ENCODE data around the gene SEC11A. TPM values are rescaled to one million over a fixed set of nuclear protein-coding genes. Genes with fewer than 3 reads are reported as not detected.
"Not testable (repeated sequence)": the region's sequence is repeated elsewhere in the genome, so short reads cannot be mapped to it uniquely, and the experiment has no call there.

SEC11A gene
- polyA plus RNA-seq, 1 donor from 2014 or later, result 117 TPM

- Mint-ChIP-seq H3K4me3 (no peak overlapping the region), H3K9me3 (no peaks in the 10 kb centered on the region), H3K27ac (no peak overlapping the region), H3K4me1 (peaks cover under 1 to 14% (median 6%) of the 10 kb centered on the region in 3 donors), H3K36me3 (peaks cover 2% of the 10 kb centered on the region), H3K27me3 (no peaks in the 10 kb centered on the region)
Measured at GRCh38 chr15:84649706-84650105, 66.2 kb downstream of the SEC11A start.

DNA sequence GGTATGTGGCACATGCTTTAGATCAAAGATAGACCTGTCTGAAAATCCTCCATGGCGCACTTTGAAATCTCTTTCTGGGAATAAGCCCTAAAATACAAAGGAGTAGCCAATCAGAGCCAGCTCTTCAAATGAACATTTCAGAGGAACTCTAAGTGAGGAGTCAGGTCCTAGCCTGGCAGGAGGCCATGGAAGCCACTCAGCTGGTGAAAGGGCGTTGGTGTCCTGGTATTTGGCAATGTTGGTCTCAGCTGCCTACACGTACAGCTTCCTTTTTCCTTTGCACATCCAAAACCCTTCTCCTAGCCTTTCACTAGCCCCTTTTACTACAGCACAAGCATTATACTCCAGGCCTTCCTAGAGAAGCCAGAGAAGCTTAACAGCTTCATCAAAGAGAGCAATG lies 67.4 kb downstream of the SEC11A start:
- H3K27me3 Mint-ChIP-seq, result no peaks in the 10 kb centered on the region
- H3K27ac Mint-ChIP-seq, result no peak overlapping the region
- peaks cover 3% of the 10 kb centered on the region for H3K36me3 Mint-ChIP-seq
- peaks cover 0 to 13% (median 5%) of the 10 kb centered on the region in 3 donors for H3K4me1 Mint-ChIP-seq
- H3K9me3 Mint-ChIP-seq, result no peaks in the 10 kb centered on the region
- H3K4me3 Mint-ChIP-seq, result no peak overlapping the region

- Mint-ChIP-seq H3K27ac (peak overlapping the region in 1 of 3 donors; percentile 76), H3K36me3 (peaks cover 3% of the 10 kb centered on the region), H3K9me3 (no peaks in the 10 kb centered on the region), H3K4me3 (peak overlapping the region in 1 of 4 donors; percentile 48), H3K4me1 (peaks cover 0 to 17% (median 5%) of the 10 kb centered on the region in 3 donors), H3K27me3 (no peaks in the 10 kb centered on the region)
Measured at GRCh38 chr15:84647726-84648125, 68.2 kb downstream of the SEC11A start.

- H3K9me3 Mint-ChIP-seq, result no peaks in the 10 kb centered on the region
- peaks cover 0 to 12% (median 5%) of the 10 kb centered on the region in 3 donors for H3K4me1 Mint-ChIP-seq
- H3K27ac Mint-ChIP-seq, result peak overlapping the region in 1 of 3 donors; percentile 19
- peaks cover 3% of the 10 kb centered on the region for H3K36me3 Mint-ChIP-seq
- no peaks in the 10 kb centered on the region for H3K27me3 Mint-ChIP-seq
- H3K4me3 Mint-ChIP-seq, result no peak overlapping the region
Measured at GRCh38 chr15:84645997-84646396, 69.9 kb downstream of the SEC11A start.

DNA sequence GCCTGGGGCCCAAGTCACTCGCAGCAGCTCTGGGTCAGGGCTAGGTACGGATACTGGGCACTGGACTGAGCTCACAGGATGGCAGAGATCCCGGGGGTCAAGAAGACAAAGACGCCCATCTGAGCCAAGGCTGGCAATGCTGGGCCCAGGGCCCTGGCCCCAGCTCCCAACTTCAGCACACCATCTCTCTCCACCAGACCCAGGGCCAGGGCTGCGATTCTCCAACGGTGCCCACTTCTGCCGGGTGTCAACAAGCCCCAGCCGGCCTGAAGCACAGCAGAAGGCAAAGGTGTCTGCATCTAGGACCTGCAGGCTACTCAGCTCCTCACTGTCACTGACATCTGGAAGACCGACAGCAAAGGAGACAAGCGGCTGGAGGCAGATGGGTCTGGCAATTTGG lies 70.4 kb downstream of the SEC11A start:
- H3K4me1 Mint-ChIP-seq, result peaks cover 0 to 12% (median 5%) of the 10 kb centered on the region in 3 donors
- H3K4me3 Mint-ChIP-seq, result no peak overlapping the region
- H3K36me3 Mint-ChIP-seq, result peaks cover 3% of the 10 kb centered on the region
- no peaks in the 10 kb centered on the region for H3K27me3 Mint-ChIP-seq
- no peaks in the 10 kb centered on the region for H3K9me3 Mint-ChIP-seq
- peak overlapping the region in 1 of 3 donors; percentile 19 for H3K27ac Mint-ChIP-seq

DNA sequence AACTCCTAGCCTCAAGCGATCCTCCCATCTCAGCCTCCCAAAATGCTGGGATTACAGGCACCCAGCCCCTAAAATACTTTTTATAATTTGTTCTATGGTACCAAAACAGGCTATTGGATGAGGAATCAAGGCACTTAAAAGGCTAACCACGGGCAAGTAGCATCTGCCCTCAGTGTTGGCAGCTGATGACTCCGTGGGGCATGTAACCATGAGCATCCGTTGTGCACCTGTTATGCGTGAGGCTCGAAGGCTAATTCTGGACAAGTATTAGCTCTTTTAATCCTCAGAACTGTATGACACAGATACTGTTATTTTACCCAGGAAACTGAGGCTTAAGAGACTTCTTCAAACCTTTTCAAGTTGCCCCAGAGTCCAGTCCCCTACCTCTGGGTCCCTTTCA lies 72.1 kb downstream of the SEC11A start:
- Mint-ChIP-seq H3K27ac (no peak overlapping the region), H3K9me3 (no peaks in the 10 kb centered on the region), H3K27me3 (no peaks in the 10 kb centered on the region), H3K4me1 (peaks cover 0 to 8% (median under 1%) of the 10 kb centered on the region in 3 donors), H3K36me3 (peaks cover 3% of the 10 kb centered on the region), H3K4me3 (no peak overlapping the region)

GRCh38 chr15:84642640-84643039 lies 73.3 kb downstream of the SEC11A start:
- H3K4me1 Mint-ChIP-seq, H3K27ac Mint-ChIP-seq, H3K27me3 Mint-ChIP-seq, H3K4me3 Mint-ChIP-seq, H3K36me3 Mint-ChIP-seq, H3K9me3 Mint-ChIP-seq: not testable (repeated sequence)

- not testable (repeated sequence) for H3K36me3 Mint-ChIP-seq, H3K27me3 Mint-ChIP-seq, H3K4me3 Mint-ChIP-seq, H3K4me1 Mint-ChIP-seq, H3K9me3 Mint-ChIP-seq
- peak overlapping the region in 1 of 3 donors; percentile 9 for H3K27ac Mint-ChIP-seq
Measured at GRCh38 chr15:84641871-84642270, 74.1 kb downstream of the SEC11A start.

GRCh38 chr15:84638103-84638502 lies 77.8 kb downstream of the SEC11A start:
- no peaks in the 10 kb centered on the region for H3K9me3 Mint-ChIP-seq
- H3K27me3 Mint-ChIP-seq, result no peaks in the 10 kb centered on the region
- H3K27ac Mint-ChIP-seq, result no peak overlapping the region
- peak overlapping the region in 1 of 4 donors; percentile 59 for H3K4me3 Mint-ChIP-seq
- peaks cover 6% of the 10 kb centered on the region for H3K36me3 Mint-ChIP-seq
- H3K4me1 Mint-ChIP-seq, result peaks cover 14 to 24% (median 14%) of the 10 kb centered on the region in 3 donors

DNA sequence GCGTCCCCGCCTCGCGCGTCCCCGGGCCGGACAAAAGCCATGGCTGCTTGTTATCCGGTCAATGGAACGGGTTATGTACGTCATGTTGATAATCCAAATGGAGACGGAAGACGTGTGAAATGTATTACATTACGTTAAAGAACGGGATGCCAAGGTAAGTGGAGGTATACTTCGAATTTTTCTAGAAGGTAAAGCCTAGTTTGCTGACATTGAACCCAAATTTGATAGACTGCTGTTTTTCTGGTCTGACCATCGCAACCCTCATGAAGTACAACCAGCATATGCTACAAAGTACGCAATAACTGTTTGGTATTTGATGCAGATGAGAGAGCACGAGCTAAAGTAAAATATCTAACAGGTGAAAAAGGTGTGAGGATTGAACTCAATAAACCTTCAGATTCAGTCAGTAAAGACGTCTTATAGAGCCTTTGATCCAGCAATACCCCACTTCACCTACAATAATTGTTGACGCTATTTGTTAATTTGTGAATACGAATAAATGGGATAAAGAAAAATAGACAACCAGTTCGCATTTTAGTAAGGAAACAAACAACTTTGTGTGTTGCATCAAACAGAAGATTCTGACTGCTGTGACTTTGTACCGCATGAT lies 81.6 kb downstream of the SEC11A start:
- H3K4me3 Mint-ChIP-seq, result peak overlapping the region; percentile 80 to 93 (median 91)
- peaks cover 6% of the 10 kb centered on the region for H3K36me3 Mint-ChIP-seq
- H3K27ac Mint-ChIP-seq, result peak overlapping the region; percentile 12 to 76 (median 24)
- H3K27me3 Mint-ChIP-seq, result no peaks in the 10 kb centered on the region
- peaks cover 23 to 37% (median 30%) of the 10 kb centered on the region in 3 donors for H3K4me1 Mint-ChIP-seq
- H3K9me3 Mint-ChIP-seq, result no peaks in the 10 kb centered on the region

DNA sequence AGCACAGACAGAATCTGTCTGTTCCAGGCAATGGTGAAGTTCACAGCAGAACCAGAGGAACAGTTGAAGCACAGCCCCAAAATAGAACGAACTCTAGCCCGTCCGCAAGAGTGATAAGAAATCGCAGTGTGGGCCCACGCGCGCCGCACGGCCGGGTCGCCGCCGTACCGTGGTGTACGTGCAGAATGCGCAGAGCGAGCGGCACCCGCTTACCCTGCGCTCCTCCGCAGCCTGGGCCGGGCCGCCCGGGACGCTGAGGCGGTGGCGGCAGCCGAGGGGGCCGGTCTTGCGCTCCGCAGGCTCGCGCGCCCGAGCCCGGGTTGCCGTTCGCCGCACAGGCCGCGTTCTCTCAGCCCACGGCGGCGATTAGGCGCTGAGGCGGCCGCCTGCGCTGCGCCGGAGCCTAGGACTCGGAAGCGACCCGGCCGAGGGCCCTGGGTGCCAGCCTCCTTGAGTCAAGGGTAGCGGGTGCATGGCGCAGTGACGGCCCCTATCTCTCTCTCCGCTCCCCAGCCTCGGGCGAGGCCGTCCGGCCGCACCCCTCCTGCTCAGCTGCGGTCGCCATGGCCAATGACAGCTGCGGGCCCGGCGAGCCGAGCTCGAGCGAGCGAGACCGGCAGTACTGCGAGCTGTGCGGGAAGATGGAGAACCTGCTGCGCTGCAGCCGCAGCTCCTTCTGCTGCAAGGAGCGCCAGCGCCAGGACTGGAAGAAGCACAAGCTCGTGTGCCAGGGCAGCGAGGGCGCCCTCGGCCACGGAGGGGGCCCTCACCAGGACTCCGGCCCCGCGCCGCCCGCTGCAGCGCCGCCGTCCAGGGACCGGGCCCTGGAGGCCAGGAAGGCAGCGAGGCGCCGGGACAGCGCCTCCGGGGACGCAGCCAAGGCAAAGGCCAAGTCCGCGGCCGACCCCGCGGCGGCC lies 82.4 kb downstream of the SEC11A start:
- H3K27me3 Mint-ChIP-seq, result no peaks in the 10 kb centered on the region
- peak overlapping the region; percentile 89 to 98 (median 94) for H3K4me3 Mint-ChIP-seq
- peaks cover 23 to 37% (median 31%) of the 10 kb centered on the region in 3 donors for H3K4me1 Mint-ChIP-seq
- H3K27ac Mint-ChIP-seq, result peak overlapping the region; percentile 88 to 97 (median 96)
- H3K9me3 Mint-ChIP-seq, result no peaks in the 10 kb centered on the region
- peaks cover 6% of the 10 kb centered on the region for H3K36me3 Mint-ChIP-seq

DNA sequence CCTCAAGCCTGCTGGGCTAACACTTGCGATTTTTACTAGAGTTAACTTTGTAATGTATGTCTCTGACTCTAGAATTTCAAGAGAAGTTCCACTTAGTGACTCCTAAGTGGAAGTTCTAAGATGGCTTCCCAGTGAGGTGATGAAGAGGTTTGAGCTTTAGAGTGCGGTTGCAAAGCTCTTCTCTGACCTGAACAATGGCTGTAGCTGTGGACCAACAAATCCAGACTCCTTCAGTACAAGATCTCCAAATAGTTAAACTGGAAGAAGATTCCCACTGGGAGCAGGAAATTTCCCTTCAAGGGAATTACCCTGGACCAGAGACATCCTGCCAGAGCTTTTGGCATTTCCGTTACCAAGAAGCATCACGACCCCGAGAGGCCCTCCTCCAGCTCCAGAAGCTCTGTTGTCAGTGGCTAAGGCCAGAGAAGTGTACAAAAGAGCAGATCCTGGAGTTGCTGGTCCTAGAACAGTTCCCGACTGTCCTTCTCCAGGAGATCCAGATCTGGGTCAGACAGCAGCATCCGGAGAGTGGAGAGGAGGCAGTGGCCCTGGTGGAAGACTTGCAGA lies 84.2 kb downstream of the SEC11A start:
- H3K4me1 Mint-ChIP-seq, result peaks cover 23 to 36% (median 31%) of the 10 kb centered on the region in 3 donors
- H3K4me3 Mint-ChIP-seq, result peak overlapping the region; percentile 89 to 97 (median 92)
- peaks cover 4% of the 10 kb centered on the region for H3K36me3 Mint-ChIP-seq
- H3K9me3 Mint-ChIP-seq, result no peaks in the 10 kb centered on the region
- no peaks in the 10 kb centered on the region for H3K27me3 Mint-ChIP-seq
- H3K27ac Mint-ChIP-seq, result peak overlapping the region; percentile 85 to 97 (median 89)

GRCh38 chr15:84629033-84629432 lies 86.9 kb downstream of the SEC11A start:
- H3K4me1 Mint-ChIP-seq, result peaks cover 11 to 22% (median 19%) of the 10 kb centered on the region in 3 donors
- peaks cover 0 to 3% (median 0%) of the 10 kb centered on the region in 3 donors for H3K9me3 Mint-ChIP-seq
- H3K27ac Mint-ChIP-seq, result peak overlapping the region in 1 of 3 donors; percentile 46
- H3K4me3 Mint-ChIP-seq, result peak overlapping the region in 2 of 4 donors; percentile 49 to 63
- peaks cover 4% of the 10 kb centered on the region for H3K36me3 Mint-ChIP-seq
- H3K27me3 Mint-ChIP-seq, result no peaks in the 10 kb centered on the region

- no peaks in the 10 kb centered on the region for H3K27me3 Mint-ChIP-seq
- H3K27ac Mint-ChIP-seq, result peak overlapping the region in 1 of 3 donors; percentile 95
- peaks cover 17% of the 10 kb centered on the region for H3K36me3 Mint-ChIP-seq
Measured at GRCh38 chr15:84625123-84625522, 90.8 kb downstream of the SEC11A start.

GRCh38 chr15:84624359-84624758 lies 91.6 kb downstream of the SEC11A start:
- H3K27ac Mint-ChIP-seq, result peak overlapping the region in 1 of 3 donors; percentile 85
- H3K4me1 Mint-ChIP-seq, result peaks cover 0 to 5% (median 0%) of the 10 kb centered on the region in 3 donors
- no peak overlapping the region for H3K4me3 Mint-ChIP-seq
- peaks cover 20% of the 10 kb centered on the region for H3K36me3 Mint-ChIP-seq
- no peaks in the 10 kb centered on the region for H3K27me3 Mint-ChIP-seq
- H3K9me3 Mint-ChIP-seq, result peaks cover 4 to 20% (median 19%) of the 10 kb centered on the region in 3 donors

More at GRCh38 chr15:84625123-84625522, 90.8 kb downstream of the SEC11A start:
- H3K4me3 Mint-ChIP-seq, result no peak overlapping the region
- H3K4me1 Mint-ChIP-seq, result peaks cover 0 to 6% (median 2%) of the 10 kb centered on the region in 3 donors
- peaks cover 3 to 18% (median 18%) of the 10 kb centered on the region in 3 donors for H3K9me3 Mint-ChIP-seq
